Esophagus muscularis mucosa (tissue), 3 donors: ENCODE results near the gene ZNF397.

Experiments used
- POLR2AphosphoS5 ChIP-seq, 2 donors: sonication (generic); formaldehyde crosslinking; IDR thresholded peaks; one replicate each; pipeline ENCODE4 v1.6.1; 2017; ENCODE audit warnings: antibody characterized with exemption in 2 of 2
- TF ChIP-seq, protein P1 (sequence below), 3 experiments: fragments of 200-600 bp in 2 of 3; fragments of 450-650 bp in 1 of 3; sonication (generic) in 2 of 3; IDR thresholded peaks; one replicate each; pipeline ENCODE4 v1.5.1; 2017 to 2019; ENCODE audit warnings: antibody characterized with exemption in 3 of 3, mild to moderate bottlenecking in 2 of 3, moderate library complexity in 1 of 3

DNA sequence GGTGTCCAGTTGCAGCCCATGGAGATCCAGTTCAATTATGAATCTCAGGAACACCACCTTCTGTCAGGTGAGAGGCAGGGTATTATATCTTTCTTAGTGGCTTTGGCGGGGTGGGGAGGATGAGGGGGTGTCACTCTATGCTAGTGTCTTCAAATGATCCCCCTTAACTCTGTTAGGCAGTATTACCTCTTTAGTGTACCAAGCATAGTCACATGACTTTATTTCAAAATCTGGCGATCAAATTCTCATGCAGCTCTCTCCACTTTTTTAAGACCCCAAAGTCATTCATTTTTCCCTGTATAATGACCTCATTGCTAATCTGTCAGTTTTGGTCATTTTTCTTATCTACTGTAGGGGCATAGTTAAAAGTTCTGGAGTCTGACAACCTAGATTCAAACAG lies 50.3 kb downstream of the ZNF397 start:
- TF ChIP-seq, protein P1, sequence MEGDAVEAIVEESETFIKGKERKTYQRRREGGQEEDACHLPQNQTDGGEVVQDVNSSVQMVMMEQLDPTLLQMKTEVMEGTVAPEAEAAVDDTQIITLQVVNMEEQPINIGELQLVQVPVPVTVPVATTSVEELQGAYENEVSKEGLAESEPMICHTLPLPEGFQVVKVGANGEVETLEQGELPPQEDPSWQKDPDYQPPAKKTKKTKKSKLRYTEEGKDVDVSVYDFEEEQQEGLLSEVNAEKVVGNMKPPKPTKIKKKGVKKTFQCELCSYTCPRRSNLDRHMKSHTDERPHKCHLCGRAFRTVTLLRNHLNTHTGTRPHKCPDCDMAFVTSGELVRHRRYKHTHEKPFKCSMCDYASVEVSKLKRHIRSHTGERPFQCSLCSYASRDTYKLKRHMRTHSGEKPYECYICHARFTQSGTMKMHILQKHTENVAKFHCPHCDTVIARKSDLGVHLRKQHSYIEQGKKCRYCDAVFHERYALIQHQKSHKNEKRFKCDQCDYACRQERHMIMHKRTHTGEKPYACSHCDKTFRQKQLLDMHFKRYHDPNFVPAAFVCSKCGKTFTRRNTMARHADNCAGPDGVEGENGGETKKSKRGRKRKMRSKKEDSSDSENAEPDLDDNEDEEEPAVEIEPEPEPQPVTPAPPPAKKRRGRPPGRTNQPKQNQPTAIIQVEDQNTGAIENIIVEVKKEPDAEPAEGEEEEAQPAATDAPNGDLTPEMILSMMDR (IDR thresholded peaks at IDR 0.05): no peak
- no peak for TF ChIP-seq POLR2AphosphoS5 (IDR thresholded peaks at IDR 0.05)
